HCT116 (cell line): ENCODE results near the gene CCL4L2. TPM values are rescaled to one million over a fixed set of nuclear protein-coding genes. Genes with fewer than 3 reads are reported as not detected.
"Not testable (repeated sequence)": the region's sequence is repeated elsewhere in the genome, so short reads cannot be mapped to it uniquely, and the experiment has no call there.

Experiments
- ATAC-seq: fragments of 200-7000 bp; cut with Tn5 transposase; 2 replicates; pipeline ENCODE4 v1.9.1; 2020; ENCODE audit warnings: mild to moderate bottlenecking, moderate library complexity
- BruUV-seq: library from RNA; stranded (reverse); fragments of 400-500 nt; replicated peaks from 2 replicates; lab custom pipeline; 2021; lab: Mats Ljungman, UMichigan
- CTCF ChIA-PET: fragments of 300-600 bp; sonication (Branson Sonifier 250); formaldehyde crosslinking; loops from one replicate; lab custom pipeline; 2021; ENCODE audit warnings: antibody characterized with exemption; lab: Charles Lee
- POLR2A ChIA-PET: fragments of 300-600, 350-600 bp; sonication (Branson Sonifier 250); formaldehyde crosslinking; loops from one replicate; lab custom pipeline; 2021; ENCODE audit warnings: antibody characterized with exemption; lab: Charles Lee
- RAD21 ChIA-PET, 2 experiments: fragments of 300-600 bp; sonication (Branson Sonifier 250); formaldehyde crosslinking; loops; one replicate each; lab custom pipeline; 2023; ENCODE audit warnings: low total read pairs in 2 of 2; ENCODE audit not compliant: uncharacterized antibody in 2 of 2, unreplicated experiment in 2 of 2, low non-redundant PET in 1 of 2; lab: Charles Lee
- DNase-seq: peaks from one replicate; pipeline ENCODE4 v3.0.0-alpha.2; 2010; ENCODE audit warnings: low read depth, low spot score
- H2AFZ ChIP-seq: fragments of 200-600 bp; shearing (Covaris generic), sonication (generic); 2 replicates; pipeline ENCODE4 v1.6.1; 2017; ENCODE audit warnings: low read depth, mixed run types, mixed read lengths, antibody characterized with exemption, low read length; ENCODE audit not compliant: poor library complexity, severe bottlenecking
- H3K27ac ChIP-seq: 2 replicates; pipeline ENCODE4 v1.5.1; 2012; ENCODE audit warnings: low read depth, low read length
- H3K27me3 ChIP-seq: fragments of 200-600 bp; sonication (generic); 2 replicates; pipeline ENCODE4 v1.6.1; 2016; ENCODE audit warnings: mixed run types, low read length, mixed read lengths; ENCODE audit not compliant: insufficient read depth
- H3K36me3 ChIP-seq, 2 experiments: fragments of 200-500 bp in 1 of 2; fragments of 200-600 bp in 1 of 2; sonication (Bioruptor generic) in 1 of 2; sonication (generic) in 1 of 2; 2 replicates each; pipeline versions ENCODE4 v1.5.1 to v1.6.1; 2014 to 2016; ENCODE audit warnings: low read length in 2 of 2, inconsistent platforms in 1 of 2, mixed read lengths in 1 of 2, mixed run types in 1 of 2; ENCODE audit not compliant: insufficient read depth in 2 of 2, control insufficient read depth in 1 of 2
- H3K4me1 ChIP-seq, 2 experiments: fragments of 200-600 bp in 1 of 2; sonication (generic) in 1 of 2; 2 replicates each; pipeline versions ENCODE4 v1.5.1 to v1.6.1; 2012 to 2017; ENCODE audit warnings: low read length in 2 of 2, inconsistent platforms in 1 of 2, mild to moderate bottlenecking in 1 of 2, mixed read lengths in 1 of 2, mixed run types in 1 of 2, moderate library complexity in 1 of 2; ENCODE audit not compliant: insufficient read depth in 2 of 2, control insufficient read depth in 1 of 2
- H3K4me2 ChIP-seq: fragments of 200-600 bp; sonication (generic); 2 replicates; pipeline ENCODE4 v1.6.1; 2017; ENCODE audit warnings: mixed run types, low read length, mixed read lengths
- H3K4me3 ChIP-seq, 2 experiments: fragments of 200-600 bp in 1 of 2; sonication (generic) in 1 of 2; replicated peaks in 1 of 2; 2 replicates each; pipeline ENCODE4 v1.5.1; 2011 to 2016; ENCODE audit warnings: low read length in 2 of 2, control low read depth in 1 of 2, low read depth in 1 of 2, mild to moderate bottlenecking in 1 of 2, mixed read lengths in 1 of 2, mixed run types in 1 of 2
- H3K79me2 ChIP-seq: fragments of 200-600 bp; sonication (generic); 2 replicates; pipeline ENCODE4 v1.6.1; 2017; ENCODE audit warnings: mild to moderate bottlenecking, mixed run types, low read length, moderate library complexity, mixed read lengths; ENCODE audit not compliant: insufficient read depth
- H3K9ac ChIP-seq: fragments of 200-600 bp; sonication (generic); 2 replicates; pipeline ENCODE4 v1.6.1; 2016; ENCODE audit warnings: low read length, mixed read lengths
- H3K9me2 ChIP-seq: fragments of 200-600 bp; sonication (generic), shearing (Covaris generic); 2 replicates; pipeline ENCODE4 v1.6.1; 2017; ENCODE audit warnings: mixed run types, mild to moderate bottlenecking, moderate library complexity; ENCODE audit not compliant: insufficient read depth
- H3K9me3 ChIP-seq, 2 experiments: fragments of 200-500 bp in 1 of 2; fragments of 200-600 bp in 1 of 2; sonication (Bioruptor generic) in 1 of 2; sonication (generic) in 1 of 2; 2 replicates each; pipeline ENCODE4 v1.6.1; 2014 to 2017; ENCODE audit warnings: low read length in 2 of 2, mixed read lengths in 2 of 2, inconsistent platforms in 1 of 2, low read depth in 1 of 2, mild to moderate bottlenecking in 1 of 2, mixed run types in 1 of 2, moderate library complexity in 1 of 2; ENCODE audit not compliant: control insufficient read depth in 1 of 2, insufficient read depth in 1 of 2
- H4K20me1 ChIP-seq: fragments of 200-600 bp; sonication (generic), shearing (Covaris generic); 2 replicates; pipeline ENCODE4 v1.6.1; 2017; ENCODE audit warnings: mixed run types, mild to moderate bottlenecking, moderate library complexity; ENCODE audit not compliant: insufficient read depth
- CBX3 ChIP-seq: IDR thresholded peaks from 2 replicates; pipeline ENCODE4 v1.6.1; 2012; ENCODE audit warnings: low read depth
- CEBPB ChIP-seq: IDR thresholded peaks from 2 replicates; pipeline ENCODE4 v1.6.1; 2012; ENCODE audit warnings: low read depth
- EZH2 ChIP-seq: fragments of 200-600 bp; sonication (generic); IDR thresholded peaks from 2 replicates; pipeline ENCODE4 v1.6.1; 2017; ENCODE audit warnings: antibody characterized with exemption, mixed run types
- FOSL1 ChIP-seq: IDR thresholded peaks from 2 replicates; pipeline ENCODE4 v1.6.1; 2012; ENCODE audit warnings: low read depth
- RAD21 ChIP-seq: IDR thresholded peaks from 2 replicates; pipeline ENCODE4 v1.6.1; 2012; ENCODE audit warnings: low read depth, mild to moderate bottlenecking
- REST ChIP-seq: IDR thresholded peaks from 2 replicates; pipeline ENCODE4 v1.6.1; 2012; ENCODE audit warnings: low read depth
- SP1 ChIP-seq: IDR thresholded peaks from 2 replicates; pipeline ENCODE4 v1.6.1; 2012; ENCODE audit warnings: low read depth
- SRF ChIP-seq: IDR thresholded peaks from 2 replicates; pipeline ENCODE4 v1.6.1; 2012; ENCODE audit warnings: low read depth
- intact Hi-C: fragments of 100-400 bp; cut with micrococcal nuclease; formaldehyde crosslinking; loops from 2 replicates; pipeline ENCODE4 v1.10.0; 2022
- total RNA-seq: library from RNA; stranded (reverse); gene quantifications from one replicate; pipeline ENCODE4 v1.2.1, GENCODE V29; 2021; ENCODE audit not compliant: unreplicated experiment
- TF ChIP-seq, protein P1 (sequence below): IDR thresholded peaks from 2 replicates; pipeline ENCODE4 v1.6.1; 2012

Gene CCL4L2
- total RNA-seq, 1 experiment from 2014 or later: 0.37 TPM

DNA sequence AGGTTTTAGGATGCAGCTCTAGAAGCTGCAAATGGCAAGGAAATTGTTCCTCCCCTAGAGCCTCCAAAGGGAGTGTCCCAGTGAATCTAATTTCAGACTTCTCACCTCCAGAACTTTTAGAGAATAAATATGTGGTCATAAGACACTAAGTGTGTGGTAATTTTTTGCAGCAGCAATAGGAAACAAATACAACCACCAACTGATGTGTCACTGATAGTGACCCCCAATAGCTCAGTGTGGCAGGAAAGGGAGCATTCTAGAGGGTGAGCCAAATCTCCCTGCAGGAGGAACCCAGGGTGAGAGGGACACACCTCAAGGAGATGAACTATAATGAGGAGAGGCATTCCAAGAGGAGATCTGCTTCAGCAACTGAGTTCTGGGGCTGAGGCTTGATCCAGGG lies 4.1 kb downstream of the CCL4L2 start:
- Histone ChIP-seq H3K27me3 (peaks cover 17% of the 10 kb centered on the region; the same call in 1 of the 2 replicates), H3K27ac (no peak overlapping the region), H2AFZ (no peak overlapping the region), H3K4me1 (no peaks in the 10 kb centered on the region), H3K4me3 (no peak overlapping the region), H3K79me2 (no peaks in the 10 kb centered on the region), H3K4me2 (no peak overlapping the region), H3K36me3 (no peaks in the 10 kb centered on the region), H3K9me3 (peaks cover 0 to 6% of the 10 kb centered on the region in 2 experiments; a peak in 1 of 4 replicates), H3K9me2 (no peaks in the 10 kb centered on the region), H3K9ac (no peak overlapping the region), H4K20me1 (no peaks in the 10 kb centered on the region)
- ATAC-seq (no peak), DNase-seq (no peak)
- ChIA-PET CTCF (no interaction called here), POLR2A (no interaction called here), RAD21 (no interaction called here)
- BruUV-seq: no TSS peak
- intact Hi-C loops: no loop called here
- TF ChIP-seq EZH2 (no peak), SRF (no peak), CEBPB (no peak), CBX3 (no peak), REST (no peak), RAD21 (no peak), SP1 (no peak), FOSL1 (no peak)
- TF ChIP-seq, protein P1, sequence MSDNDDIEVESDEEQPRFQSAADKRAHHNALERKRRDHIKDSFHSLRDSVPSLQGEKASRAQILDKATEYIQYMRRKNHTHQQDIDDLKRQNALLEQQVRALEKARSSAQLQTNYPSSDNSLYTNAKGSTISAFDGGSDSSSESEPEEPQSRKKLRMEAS: no peak

DNA sequence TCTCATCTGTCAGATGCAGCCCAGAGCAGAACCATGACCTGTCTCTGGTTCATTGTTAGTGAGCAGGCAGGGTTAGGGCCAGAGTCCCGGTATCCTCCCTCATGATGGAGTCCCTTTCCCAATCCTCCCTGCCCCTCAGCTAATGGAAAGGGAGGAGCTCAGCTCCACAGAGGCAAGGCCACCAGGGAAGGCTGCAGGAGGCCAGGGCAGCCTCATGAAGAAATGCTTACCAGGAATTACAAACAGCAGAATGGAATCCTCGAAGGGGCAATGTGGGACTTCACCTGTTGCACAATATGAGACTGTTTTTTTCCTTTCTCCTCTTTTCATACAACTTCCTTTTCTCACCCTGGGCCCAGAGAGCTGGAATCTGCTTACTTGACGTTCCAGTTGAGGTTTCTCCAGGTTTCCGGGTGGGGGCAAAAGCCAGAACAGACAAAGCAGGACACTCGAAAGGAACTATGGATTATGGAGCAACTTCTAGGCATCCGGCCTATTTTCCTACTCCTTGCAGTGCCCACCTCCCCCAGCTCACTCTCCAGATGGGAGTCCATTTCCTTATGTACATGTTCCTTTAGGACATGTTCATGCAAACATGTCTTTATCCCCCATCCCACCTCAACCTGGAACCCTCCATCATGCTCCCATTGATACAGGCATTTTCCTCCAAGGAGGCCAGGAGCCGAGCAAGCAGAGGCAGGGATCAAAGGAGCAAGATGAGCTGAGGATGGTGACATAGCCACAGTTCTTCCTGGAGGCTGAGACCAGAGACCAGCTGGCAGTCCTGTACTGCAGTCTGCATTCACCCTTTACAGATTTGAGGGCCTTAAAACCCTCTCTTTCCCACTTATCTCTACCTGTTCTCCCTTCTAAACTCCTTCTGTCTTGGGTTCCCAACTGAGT lies 4.8 kb downstream of the CCL4L2 start:
- DNase-seq, H3K4me1 ChIP-seq, RAD21 ChIA-PET, H3K4me3 ChIP-seq, H4K20me1 ChIP-seq, H3K9me2 ChIP-seq, H3K36me3 ChIP-seq, H3K27ac ChIP-seq, H3K9ac ChIP-seq, H3K4me2 ChIP-seq, CTCF ChIA-PET, BruUV-seq, H3K9me3 ChIP-seq, H2AFZ ChIP-seq, H3K79me2 ChIP-seq, POLR2A ChIA-PET, ATAC-seq, intact Hi-C loops: not testable (repeated sequence)
- H3K27me3 ChIP-seq: peaks cover 15% of the 10 kb centered on the region; the same call in 1 of the 2 replicates

DNA sequence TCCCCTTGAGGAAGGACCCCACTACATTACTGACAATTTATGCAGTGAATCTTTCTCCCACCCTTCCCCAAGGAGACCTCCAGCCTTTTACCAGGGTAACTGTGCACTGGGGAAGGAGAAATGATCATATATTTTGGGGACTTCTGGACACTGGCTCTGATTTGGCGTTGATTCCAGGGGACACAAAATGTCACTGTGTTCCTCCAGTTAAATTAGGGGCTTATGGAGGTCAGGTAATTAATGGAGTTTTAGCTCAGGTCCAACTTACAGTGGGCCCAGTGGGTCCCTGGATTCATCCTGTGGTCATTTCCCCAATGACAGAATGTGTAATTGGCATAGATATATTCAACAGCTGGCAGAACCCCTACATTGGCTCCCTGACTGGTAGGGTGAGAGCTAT lies 8.7 kb downstream of the CCL4L2 start:
- H3K4me1 ChIP-seq, H3K36me3 ChIP-seq, H4K20me1 ChIP-seq, DNase-seq, H3K27ac ChIP-seq, CTCF ChIA-PET, H3K27me3 ChIP-seq, intact Hi-C loops, H3K9me2 ChIP-seq, H2AFZ ChIP-seq, BruUV-seq, POLR2A ChIA-PET, RAD21 ChIA-PET, ATAC-seq, H3K79me2 ChIP-seq, H3K9ac ChIP-seq, H3K4me2 ChIP-seq, H3K9me3 ChIP-seq, H3K4me3 ChIP-seq: not testable (repeated sequence)
